ENCODE measurements around the gene STIMATE. TPM values are rescaled to one million over a fixed set of nuclear protein-coding genes. Genes with fewer than 3 reads are reported as not detected.

STIMATE gene
- total and polyA plus RNA-seq, 4 donors = 14.0 to 24.4 (median 20.9) TPM

GRCh38 chr3:52835766-52836470 is 61.4 kb downstream of the STIMATE start:
- H3K4me3 ChIP-seq (ENCODE audit: low read depth in 1 of 3, low read length in 3 of 3) = no peak overlapping the region
- no peak overlapping the region for H3K27ac ChIP-seq (ENCODE audit: low read depth in 1 of 2, low read length in 2 of 2)
- WGBS = 96% methylated on average over 8 of the region's 8 CpGs
- DNase-seq (ENCODE audit: low spot score) = no peak
- no peaks in the 10 kb centered on the region for H3K9me3 ChIP-seq (ENCODE audit: control insufficient read depth in 4 of 4, low read length in 3 of 4)
- H3K36me3 ChIP-seq (ENCODE audit: control insufficient read depth in 4 of 4, insufficient read depth in 3 of 4, low read depth in 1 of 4, low read length in 3 of 4) = peaks cover 0 to 5% (median 2%) of the 10 kb centered on the region in 4 donors
- peaks cover 11 to 51% (median 31%) of the 10 kb centered on the region in 4 donors for H3K4me1 ChIP-seq (ENCODE audit: control insufficient read depth in 4 of 4, insufficient read depth in 4 of 4, low read length in 3 of 4)
- H3K27me3 ChIP-seq (ENCODE audit: control insufficient read depth in 4 of 4, insufficient read depth in 4 of 4, low read length in 3 of 4) = no peaks in the 10 kb centered on the region
- TF ChIP-seq FOXA2 (IDR thresholded peaks at IDR 0.05) (no peak), EGR1 (IDR thresholded peaks at IDR 0.05; ENCODE audit: low read depth in 2 of 2) (no peak), HNF4A (conservative IDR thresholded peaks at IDR 0.05) (no peak), GABPA (IDR thresholded peaks at IDR 0.05 in 1 of 2, conservative IDR thresholded peaks at IDR 0.05 in 1 of 2) (no peak), TAF1 (conservative IDR thresholded peaks at IDR 0.05) (no peak), NR2F2 (IDR thresholded peaks at IDR 0.05) (no peak), HNF4G (IDR thresholded peaks at IDR 0.05) (no peak), REST (IDR thresholded peaks at IDR 0.05) (no peak), RAD21 (IDR thresholded peaks at IDR 0.05) (no peak), JUND (IDR thresholded peaks at IDR 0.05) (no peak), SP1 (IDR thresholded peaks at IDR 0.05) (no peak), CTCF (IDR thresholded peaks at IDR 0.05; ENCODE audit: low read depth, low read length, missing input control) (no peak), ATF3 (IDR thresholded peaks at IDR 0.05) (no peak), YY1 (IDR thresholded peaks at IDR 0.05) (no peak), RXRA (IDR thresholded peaks at IDR 0.05) (no peak), ZBTB33 (IDR thresholded peaks at IDR 0.05) (no peak), FOXA1 (IDR thresholded peaks at IDR 0.05) (no peak), MAX (IDR thresholded peaks at IDR 0.05) (no peak)
- no peak overlapping the region for H3K9ac ChIP-seq (ENCODE audit: low read depth in 1 of 2, low read length in 2 of 2)
